ENCODE results near the gene KLF15.

Gene KLF15

GRCh38 chr3:126360046-126360713 lies 3.0 kb upstream of the KLF15 start:
- no peak for DNase-seq

GRCh38 chr3:126358816-126359181 lies 1.6 kb upstream of the KLF15 start:
- no peak for DNase-seq

GRCh38 chr3:126358038-126358815 lies 1.0 kb upstream of the KLF15 start:
- no peak for DNase-seq

- DNase-seq, result no peak
These were observed 589 bp downstream of the KLF15 start for GRCh38 chr3:126356373-126357264.

GRCh38 chr3:126355777-126356372 lies 1.3 kb downstream of the KLF15 start:
- DNase-seq, result no peak

GRCh38 chr3:126355251-126355650 lies 2.0 kb downstream of the KLF15 start:
- no peak for DNase-seq

GRCh38 chr3:126354776-126355175 lies 2.4 kb downstream of the KLF15 start:
- DNase-seq, result no peak

- DNase-seq, result no peak
These were observed 3.4 kb downstream of the KLF15 start for GRCh38 chr3:126353694-126354321.

GRCh38 chr3:126352476-126353454 lies 4.4 kb downstream of the KLF15 start:
- no peak for DNase-seq

- DNase-seq, result no peak
These were observed 5.3 kb downstream of the KLF15 start for GRCh38 chr3:126351771-126352475.

GRCh38 chr3:126351086-126351770 lies 6.0 kb downstream of the KLF15 start:
- no peak for DNase-seq

GRCh38 chr3:126350502-126351085 lies 6.6 kb downstream of the KLF15 start:
- no peak for DNase-seq

GRCh38 chr3:126349611-126350501 lies 7.4 kb downstream of the KLF15 start:
- DNase-seq, result no peak

- no peak for DNase-seq
These were observed 8.1 kb downstream of the KLF15 start for GRCh38 chr3:126349071-126349470.

GRCh38 chr3:126348308-126348920 lies 8.8 kb downstream of the KLF15 start:
- no peak for DNase-seq

- no peak for DNase-seq
These were observed 9.6 kb downstream of the KLF15 start for GRCh38 chr3:126347543-126348161.

- no peak for DNase-seq
These were observed 10.7 kb downstream of the KLF15 start for GRCh38 chr3:126346466-126346865.

All from activated effector memory CD4-positive, alpha-beta T cell treated with Interleukin-2 at 50 U/mL for 16 hours (primary cell).